Gastroesophageal sphincter (tissue), 3 donors: ENCODE results near the gene APOC1.

Experiments
- CTCF ChIP-seq, 4 experiments: fragments of 200-600 bp in 2 of 4; fragments of 450-650 bp in 2 of 4; sonication (generic) in 1 of 4; IDR thresholded peaks; one replicate each; pipeline ENCODE4 v1.5.1; 2017 to 2019; ENCODE audit warnings: antibody characterized with exemption in 4 of 4, mild to moderate bottlenecking in 2 of 4, moderate library complexity in 2 of 4
- POLR2AphosphoS5 ChIP-seq: sonication (generic); formaldehyde crosslinking; IDR thresholded peaks from one replicate; pipeline ENCODE4 v1.6.1; 2017; ENCODE audit warnings: antibody characterized with exemption

DNA sequence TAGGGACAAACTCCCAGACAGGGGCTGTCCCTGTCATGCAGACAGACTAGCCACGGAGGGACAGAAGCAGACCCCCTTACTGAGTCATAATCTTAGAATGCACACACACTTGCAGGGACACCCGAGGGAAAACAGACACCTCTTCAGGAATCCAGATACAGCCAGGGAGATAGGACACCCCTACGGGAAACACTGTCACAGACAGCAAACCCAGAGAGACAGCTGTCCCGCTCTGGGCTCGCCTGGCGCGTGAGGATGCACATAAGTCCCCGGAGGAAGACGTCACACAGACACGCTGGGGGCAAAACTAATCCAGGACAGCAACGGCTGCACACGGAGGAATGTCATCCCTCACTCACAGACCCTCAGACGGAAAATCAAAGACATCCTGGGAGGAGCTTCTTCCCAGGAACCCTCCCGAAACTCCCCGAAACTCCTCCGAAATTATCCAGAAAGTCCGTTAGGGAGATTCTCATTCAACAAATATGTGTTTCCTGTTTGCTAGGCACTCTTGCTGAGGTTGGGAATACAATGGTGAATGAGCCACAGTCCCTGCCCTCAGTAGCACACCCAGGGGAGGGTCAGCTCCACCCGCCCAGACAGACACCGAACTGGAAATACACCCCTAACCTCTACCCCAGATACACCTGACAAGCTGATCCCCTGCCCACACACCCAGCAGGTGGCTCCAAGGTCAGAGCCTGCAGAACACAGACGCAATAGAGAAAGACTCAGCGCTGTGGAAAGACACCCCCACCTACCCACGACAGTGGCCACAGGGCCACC lies 38.5 kb upstream of the APOC1 start:
- TF ChIP-seq POLR2AphosphoS5, result no peak
- no peak for TF ChIP-seq CTCF (IDR thresholded peaks at IDR 0.05)
